HG02970 (cell line): ENCODE data around the gene GPBAR1.

Experiments
- ATAC-seq: cut with Tn5 transposase; IDR thresholded peaks from one replicate; pipeline ENCODE4 v1.9.1; 2021; ENCODE audit warnings: mild to moderate bottlenecking, moderate library complexity, moderate number of reproducible peaks; ENCODE audit not compliant: unreplicated experiment, low FRiP score

Gene GPBAR1, protein sequence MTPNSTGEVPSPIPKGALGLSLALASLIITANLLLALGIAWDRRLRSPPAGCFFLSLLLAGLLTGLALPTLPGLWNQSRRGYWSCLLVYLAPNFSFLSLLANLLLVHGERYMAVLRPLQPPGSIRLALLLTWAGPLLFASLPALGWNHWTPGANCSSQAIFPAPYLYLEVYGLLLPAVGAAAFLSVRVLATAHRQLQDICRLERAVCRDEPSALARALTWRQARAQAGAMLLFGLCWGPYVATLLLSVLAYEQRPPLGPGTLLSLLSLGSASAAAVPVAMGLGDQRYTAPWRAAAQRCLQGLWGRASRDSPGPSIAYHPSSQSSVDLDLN

DNA sequence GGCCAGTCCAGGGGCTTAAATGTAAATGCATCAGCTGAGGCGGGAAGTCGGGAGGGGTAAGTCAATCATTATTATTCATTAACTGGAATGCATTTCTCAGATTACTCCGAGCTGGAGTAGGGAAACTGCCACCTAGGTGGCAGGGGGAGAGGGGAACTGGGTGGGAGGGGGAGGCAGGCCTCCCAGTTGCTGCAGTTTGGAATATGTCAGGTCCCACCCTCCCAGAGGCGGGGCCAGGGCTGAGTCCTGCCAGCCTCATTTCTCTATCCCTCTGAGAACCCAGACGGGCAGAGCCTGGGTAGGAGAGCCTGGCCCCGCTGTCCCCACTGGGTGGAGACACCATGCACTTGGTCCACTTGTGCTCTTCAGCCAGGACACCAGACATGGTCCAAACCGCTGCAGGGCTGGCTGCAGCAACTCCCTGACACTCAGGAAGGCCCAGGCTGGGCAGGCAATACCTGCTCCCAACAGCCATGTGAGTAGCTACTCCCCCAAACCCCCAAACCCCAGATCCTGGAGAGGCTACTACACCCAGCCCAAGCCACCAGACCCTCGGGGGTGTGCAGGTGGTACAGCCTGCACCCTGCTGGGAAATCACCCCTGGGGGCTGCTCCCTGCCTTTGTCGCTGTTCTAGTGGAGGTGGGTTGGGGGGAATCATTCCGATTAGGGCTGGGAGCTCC is at the start of gene GPBAR1:
GPBAR1 (plus strand) TSS at position 274 of the 681 bp plus-strand sequence. CDS start 1,710 bp downstream, outside the sequence.
- no peak for ATAC-seq

DNA sequence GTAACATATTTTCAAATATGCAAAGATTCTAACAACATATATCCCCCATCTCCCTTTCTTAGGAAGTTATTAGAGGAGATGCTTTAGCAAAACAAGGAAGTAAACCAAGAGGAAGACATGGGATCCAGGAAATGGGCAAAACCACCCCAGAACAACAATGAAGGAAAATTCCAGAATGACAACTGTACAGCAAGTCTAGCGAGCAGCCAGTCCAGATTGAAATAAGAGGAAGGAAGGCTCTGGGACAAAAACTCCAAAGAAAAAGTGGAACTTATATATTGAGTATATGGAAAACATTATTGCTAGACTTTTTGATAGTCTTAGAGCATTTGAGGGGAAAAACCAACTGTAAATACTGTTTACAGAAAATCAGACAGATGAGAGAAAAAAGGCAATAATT is 46.7 kb upstream of the GPBAR1 start:
- ATAC-seq = no peak

DNA sequence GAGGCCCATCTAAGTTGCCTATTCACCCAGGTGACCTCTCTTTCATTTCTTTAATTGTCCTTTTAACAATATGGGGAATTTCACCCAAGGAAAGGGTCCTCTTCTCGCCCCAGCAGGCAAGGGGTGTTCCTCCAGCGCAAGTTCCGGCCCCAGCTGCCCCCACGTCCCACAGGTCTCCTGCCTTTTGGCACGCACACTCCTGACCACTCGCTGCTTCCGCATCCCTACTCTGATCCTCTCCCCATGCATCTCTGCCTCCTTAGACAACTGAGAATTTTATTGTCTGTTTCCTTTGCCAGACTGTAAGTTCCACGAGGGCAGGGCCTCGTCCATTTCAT is 44.5 kb upstream of the GPBAR1 start:
- no peak for ATAC-seq

DNA sequence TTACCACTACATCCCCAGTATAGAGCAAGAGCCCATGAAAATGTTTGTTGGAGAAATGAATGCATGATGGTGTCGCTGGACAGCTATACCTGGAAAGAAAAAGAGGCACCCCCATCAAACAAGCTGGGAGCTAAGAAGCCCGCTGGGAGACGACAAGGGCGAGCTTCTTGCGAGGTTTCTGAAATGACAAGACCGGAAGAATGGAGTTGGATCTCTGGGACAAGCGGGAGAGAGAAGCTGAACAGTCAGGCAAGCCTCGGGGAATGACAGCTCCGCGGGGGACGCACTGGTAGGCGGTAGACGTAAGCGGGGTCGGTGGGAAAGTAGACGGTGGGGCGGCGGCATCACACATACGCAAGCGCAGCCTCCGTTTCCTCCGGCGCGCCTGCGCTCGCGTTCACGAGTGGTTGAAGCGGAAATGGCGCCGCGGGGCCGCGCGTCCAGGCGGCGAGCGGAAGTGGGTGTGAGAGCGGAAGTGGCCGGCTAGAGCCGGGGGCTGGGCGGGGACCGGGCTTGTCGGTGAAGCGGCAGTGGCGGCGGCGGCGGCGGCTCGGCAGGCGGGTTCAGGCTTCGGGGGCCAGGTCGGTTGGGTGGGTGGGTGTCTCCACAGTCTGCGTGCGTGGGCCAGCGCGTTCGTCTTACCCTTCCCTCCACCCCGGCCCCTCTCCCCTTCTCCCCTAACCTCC is 44.0 kb upstream of the GPBAR1 start, which contains the start of gene ARPC2:
ARPC2 (plus strand) TSS at position 516 of the 686 bp plus-strand sequence. CDS start 282 bp downstream, outside the sequence.
- ATAC-seq = peak; percentile 74

DNA sequence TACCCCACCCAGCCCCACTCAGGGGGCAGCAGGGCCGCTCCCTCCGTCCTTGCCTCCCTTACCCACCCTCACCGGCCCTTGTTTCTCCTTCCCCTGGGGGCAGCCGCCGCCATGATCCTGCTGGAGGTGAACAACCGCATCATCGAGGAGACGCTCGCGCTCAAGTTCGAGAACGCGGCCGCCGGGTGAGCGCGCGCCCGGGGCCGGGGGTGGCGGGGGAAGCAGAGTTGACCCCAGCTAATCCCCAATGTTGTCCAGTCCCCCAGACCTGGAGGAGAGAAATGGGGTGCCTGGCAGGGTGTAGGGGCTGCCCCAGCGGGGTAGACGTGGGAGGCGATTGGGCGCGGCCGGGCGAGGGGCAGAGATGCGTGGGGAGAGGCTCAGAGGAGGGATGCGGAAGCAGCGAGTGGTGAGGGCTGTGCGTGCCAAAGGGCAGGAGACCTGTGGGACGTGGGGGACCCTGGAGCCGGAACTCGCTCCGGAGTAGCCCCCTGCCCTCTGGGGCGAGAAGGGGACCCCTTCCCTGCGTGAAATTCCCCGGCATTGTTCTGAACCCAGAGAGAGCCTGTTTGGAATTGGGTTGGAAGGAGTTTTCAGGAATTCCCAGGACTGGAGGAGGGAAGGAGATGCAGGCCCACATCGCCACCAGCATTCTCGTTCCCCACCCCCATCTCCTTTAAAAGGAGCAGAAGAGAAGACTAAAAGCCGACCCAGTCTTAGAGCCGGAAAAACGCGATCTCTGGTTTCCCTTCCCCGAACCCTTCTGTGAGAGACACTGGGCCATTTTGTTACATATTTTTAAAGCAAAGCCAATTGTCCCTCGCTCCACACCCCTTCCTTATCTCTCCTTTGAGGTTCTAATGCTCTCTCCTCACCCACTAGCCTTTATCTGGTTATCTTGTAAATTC is 43.2 kb upstream of the GPBAR1 start:
- ATAC-seq = no peak

DNA sequence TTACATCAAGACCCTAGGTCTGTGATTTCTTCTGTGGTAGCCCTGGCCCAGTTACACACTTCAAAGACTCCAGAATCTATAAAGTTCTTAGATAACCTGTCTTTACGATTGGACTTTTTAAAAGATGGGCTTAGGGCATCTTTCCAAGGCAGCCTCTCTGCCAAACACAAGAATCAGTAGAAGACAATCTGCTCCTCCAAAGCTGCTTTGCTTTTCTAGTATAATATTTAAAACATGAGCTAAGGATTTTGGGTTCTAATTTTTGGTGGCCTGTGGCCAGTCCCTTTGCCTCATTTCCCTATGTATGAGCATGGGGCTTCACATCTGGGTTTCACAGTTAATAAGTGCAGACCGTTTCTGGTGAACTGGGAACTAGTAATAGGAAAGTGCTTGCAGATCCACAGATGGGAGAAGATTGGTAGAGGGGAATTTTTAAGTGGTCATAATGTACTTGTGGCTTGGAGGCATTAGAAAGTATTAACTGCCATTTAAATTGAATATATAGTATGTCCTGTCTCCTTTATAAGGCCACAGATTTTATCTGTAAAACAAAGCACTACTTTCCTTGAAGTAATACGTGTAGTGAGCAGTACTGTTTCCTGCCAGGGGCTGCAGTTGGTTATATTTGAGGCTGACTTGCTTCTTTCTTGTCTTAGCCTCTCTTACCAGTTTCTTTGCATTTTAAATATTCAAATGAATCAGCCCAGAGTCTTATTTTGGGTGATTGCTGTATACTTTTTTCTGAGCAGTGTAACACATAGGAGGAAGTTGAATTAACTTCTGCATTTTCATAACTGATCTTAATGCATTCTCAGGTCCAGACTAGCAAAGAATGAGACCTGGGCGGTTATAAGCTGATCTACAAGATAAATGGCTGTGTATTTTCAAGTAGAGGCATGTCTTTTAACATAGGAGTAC is 42.3 kb upstream of the GPBAR1 start:
- ATAC-seq = peak; percentile 41

DNA sequence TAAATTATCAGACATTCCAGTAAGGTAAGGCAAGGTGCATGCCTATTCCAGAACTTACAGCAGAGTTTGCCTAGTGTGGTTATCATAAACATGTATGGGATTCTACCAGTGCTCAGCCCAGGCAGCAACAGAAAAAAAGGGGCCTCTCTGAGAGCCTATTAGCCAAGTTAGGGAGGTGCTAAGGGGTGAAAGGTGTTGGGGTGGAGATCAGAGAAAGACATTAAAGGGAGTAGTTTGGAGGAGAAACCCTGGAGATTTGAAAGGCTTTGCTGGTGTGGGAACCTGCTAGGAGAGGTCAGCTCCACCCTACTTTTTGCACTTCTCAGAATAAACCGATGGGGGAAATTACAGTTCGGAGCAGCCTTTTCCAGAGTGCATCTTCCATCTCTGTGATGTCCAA is 40.9 kb upstream of the GPBAR1 start:
- no peak for ATAC-seq

DNA sequence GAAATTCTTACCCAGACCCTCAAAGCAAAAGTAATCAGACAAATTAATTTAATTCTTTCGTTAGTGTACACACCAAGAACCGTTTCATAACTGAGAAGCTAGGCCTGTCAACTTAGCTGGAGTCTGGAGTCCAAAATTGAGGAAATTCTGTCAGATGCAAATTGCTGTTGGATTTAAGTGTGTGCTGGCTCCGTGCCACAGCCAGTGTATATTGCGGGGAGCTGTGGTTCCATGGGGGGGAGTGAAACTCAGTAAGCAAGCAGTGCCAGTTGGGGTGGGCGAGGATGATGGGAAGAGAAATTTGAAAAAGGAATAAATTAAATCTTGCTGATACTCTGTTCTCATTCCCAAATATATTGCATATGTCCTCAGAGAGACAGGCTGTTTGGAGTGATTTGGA is 39.8 kb upstream of the GPBAR1 start:
- no peak for ATAC-seq

DNA sequence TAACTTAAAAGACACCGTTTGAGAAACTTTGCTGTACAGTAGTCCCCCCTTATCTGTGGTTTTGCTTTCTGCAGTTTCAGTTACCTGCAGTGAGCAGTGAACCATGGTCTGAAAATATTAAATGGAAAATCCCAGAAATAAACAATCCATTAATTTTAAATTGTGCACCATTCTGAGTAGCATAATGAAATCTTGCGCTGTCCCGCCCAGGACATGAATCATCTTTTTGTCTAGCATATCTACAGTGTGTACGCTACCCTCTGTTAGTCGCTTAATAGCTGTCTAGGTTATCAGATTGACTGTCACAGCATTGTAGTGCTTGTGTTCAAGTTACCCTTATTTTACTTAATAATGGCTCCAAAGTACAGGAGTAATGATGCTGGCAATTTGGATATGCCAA is 37.8 kb upstream of the GPBAR1 start:
- no peak for ATAC-seq

DNA sequence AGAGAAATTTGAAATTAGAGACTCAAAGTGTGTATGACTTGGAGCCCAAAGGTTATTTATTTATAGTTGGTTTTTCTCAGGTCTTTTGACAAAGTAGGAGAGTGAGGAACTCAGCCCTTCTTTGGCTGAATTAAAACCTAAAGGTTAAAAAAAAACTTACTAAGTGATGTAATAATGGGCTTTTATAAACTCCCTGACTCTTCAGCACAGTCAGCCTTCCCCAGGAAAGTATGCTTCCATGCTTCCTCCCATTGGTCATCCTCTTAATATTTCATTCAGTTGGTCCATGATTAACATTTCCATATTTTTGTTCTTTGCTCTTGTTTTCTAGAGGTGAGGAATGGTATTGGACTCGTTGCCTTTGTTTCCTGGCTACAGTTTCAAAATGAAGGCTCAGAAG is 36.6 kb upstream of the GPBAR1 start:
- ATAC-seq = no peak

DNA sequence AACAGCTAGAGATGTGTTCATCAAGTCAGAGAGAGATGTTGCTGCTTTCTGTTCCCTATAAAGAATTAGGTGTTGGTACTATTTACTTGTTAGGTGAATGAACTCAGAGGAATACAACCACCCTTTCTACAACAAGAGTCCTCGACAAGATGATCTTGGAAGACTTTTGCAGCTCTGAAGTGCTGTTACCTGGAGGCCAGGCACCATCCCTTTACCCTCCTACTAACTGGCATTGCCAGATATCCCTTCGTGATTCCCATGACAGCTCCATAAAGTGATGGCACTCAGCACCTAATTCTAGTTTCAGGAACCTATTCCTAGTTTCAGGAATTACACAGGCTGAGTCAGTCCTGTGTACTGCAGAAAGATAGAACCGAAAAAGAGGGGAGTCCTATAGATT is 33.9 kb upstream of the GPBAR1 start:
- ATAC-seq = no peak

DNA sequence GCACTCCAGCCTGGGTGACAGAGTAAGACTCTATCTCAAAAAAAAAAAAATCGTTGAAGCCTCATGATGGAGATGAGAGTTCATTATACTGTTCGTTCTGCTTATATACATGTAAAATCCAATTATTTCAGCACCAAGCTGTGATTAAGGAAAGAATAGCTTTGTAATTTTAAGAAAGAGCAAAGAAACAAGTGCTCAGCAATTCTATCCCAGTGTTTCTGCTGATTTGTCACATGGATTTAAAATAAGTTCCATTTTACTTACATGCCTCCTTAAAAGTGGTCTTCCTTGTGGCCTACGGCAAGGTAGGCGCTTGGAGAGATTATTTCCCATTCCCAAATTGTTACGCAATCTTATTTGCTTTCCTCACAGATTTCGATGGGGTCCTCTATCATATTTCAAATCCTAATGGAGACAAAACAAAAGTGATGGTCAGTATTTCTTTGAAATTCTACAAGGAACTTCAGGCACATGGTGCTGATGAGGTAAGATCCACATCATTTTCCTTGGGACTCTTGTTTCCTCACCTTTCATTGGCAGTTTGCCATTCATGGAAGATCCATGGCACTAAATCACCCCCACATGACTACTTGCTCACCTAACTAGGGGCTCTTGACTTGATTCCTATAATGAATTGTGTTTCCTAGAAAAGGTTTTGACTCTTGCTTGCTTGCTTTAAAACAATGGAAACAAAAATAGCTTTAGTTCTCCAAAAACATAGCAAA is 32.3 kb upstream of the GPBAR1 start:
- no peak for ATAC-seq

DNA sequence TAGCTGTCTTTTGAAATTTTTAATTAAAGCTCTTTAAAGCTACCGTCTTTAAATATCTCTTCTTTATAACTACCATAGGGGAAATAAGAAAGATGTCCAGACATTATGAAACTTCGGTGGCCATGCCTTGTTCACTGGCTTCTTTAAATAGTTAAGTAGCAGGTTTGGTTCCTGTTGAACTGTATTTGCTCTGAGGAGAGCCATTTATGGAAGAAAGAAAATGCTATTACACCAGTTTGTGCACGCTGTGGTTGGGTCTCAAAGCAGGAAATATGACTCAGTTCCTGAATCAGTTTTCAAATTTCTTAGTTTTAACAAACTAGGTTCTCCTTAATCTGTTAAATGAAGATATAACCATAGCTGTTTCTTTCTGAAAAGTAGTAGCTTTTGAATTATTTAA is 31.6 kb upstream of the GPBAR1 start:
- ATAC-seq = peak; percentile 61

DNA sequence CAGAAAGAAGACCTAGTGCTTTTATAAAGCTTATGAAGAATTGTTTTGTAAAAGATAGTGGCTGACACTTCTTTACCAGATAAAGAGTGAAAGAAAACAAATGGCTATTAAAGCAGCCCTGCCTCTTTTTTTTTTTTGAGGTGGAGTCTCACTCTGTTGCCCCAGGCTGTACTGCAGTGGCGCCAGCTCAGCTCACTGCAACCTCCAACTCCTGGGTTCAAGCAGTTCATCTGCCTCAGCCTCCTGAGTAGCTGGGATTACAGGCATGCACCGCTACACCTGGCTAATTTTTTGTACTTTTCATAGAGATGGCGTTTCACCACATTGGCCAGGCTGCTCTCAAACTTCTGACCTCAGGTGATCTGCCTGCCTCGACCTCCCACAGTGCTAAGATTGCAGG is 31.0 kb upstream of the GPBAR1 start:
- ATAC-seq = no peak

DNA sequence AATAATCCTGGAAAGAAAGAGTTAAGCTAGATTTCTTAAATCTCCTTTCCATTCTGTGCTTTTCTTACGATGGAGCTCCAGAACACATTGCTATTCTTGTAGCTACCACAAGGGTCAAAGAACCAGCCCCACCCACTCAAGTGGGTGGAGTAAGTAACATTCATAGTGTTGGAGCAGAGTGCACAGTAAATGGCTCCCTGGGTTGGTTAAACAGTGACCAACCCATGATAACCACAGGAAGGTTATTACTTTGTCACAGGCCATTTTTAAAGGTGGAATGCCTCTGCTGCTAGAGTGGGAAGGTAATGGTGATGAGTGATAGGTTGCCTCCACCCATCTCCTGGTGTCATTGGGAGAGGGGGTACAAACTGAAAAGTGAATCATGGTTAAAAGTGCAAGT is 29.9 kb upstream of the GPBAR1 start:
- ATAC-seq = no peak

DNA sequence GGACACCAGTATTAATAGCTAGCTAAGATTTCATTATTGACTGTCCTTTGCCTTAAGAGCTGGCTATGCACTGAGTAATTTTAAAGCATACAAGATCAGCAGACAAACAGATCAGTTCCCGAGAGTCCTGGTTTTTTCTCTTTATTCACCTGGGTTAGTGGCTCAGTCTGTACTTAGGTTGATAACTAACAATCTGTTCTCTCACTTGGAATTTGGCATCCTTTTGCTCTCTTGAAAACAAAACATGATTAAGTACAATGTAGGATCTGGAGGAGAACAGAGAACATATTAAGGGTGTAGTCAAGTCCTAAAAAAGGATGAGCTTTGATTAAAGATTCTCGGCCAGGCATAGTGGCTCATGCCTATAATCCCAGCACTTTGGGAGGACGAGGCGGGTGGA is 27.3 kb upstream of the GPBAR1 start:
- ATAC-seq = no peak

DNA sequence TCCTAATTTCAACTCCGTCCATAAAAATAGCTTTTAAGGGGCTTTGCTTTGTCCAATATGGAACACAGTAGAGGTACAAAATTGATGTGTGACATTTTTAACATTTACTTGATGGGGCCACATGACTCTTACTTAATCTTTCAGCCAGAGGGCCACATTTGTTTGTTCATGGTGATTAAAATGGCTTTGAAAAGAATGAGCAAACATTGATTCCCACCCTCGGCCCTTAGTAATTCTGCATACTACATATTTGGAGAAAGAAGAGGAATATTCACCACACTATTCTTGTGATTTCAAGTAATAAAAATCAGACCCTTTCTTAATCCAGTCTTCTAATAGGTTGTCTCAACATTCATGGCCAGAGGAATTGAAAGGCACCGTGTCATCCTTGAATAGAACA is 26.3 kb upstream of the GPBAR1 start:
- ATAC-seq = no peak

DNA sequence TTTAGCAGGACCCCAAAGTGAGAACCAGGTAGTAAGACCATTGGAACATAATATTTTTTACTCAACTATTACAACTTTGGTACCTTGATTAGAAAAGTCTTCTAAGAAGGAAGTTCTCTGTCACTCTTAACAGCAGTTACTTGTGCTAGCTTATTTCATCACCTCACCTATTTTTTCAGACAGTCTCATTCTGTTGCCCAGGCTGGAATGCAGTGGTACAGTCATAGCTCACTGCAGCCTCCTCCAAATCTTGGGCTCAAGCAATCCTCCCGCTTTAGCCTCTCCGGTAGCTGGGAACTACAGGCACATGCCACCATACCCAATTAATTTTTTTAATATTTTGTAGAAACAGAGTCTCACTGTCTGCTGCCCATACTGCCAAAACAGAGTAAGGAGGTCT is 25.8 kb upstream of the GPBAR1 start:
- ATAC-seq = no peak

DNA sequence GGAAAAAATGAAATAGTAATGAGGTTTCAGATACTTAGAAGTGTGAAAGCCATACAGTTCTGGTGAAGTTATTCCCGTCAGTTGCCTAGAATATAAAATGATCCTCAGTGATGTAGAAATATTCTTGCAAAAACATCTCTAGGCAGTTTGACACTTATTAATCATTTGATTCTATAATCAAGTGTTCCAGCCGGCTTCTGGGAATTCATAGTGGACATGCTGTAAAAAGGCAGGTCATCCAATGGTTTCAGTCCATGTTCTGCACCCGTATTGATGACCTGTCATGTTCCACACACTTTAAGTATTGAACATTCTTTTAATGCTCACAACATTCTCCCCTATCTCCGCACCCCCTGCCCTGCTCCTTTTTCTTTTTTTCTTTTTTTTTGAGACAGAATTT is 24.0 kb upstream of the GPBAR1 start:
- ATAC-seq = no peak
